Stimulated activated CD8-positive, alpha-beta memory T cell treated with anti-CD3 and anti-CD28 coated beads, Interleukin-15, amount 100 ng/mL, for 48 hours (primary cell): ENCODE results near the gene ABLIM2.

Experiments used
- DNase-seq, 2 donors: peaks; one replicate each; pipeline ENCODE4 v3.0.0-alpha.2; 2020; ENCODE audit warnings: low read depth in 2 of 2

Gene ABLIM2

GRCh38 chr4:8119877-8120276 lies 38.7 kb downstream of the ABLIM2 start:
- no peak for DNase-seq

GRCh38 chr4:8118531-8118930 lies 40.1 kb downstream of the ABLIM2 start:
- DNase-seq, result no peak

- no peak for DNase-seq
Measured at GRCh38 chr4:8118035-8118434, 40.6 kb downstream of the ABLIM2 start.

DNA sequence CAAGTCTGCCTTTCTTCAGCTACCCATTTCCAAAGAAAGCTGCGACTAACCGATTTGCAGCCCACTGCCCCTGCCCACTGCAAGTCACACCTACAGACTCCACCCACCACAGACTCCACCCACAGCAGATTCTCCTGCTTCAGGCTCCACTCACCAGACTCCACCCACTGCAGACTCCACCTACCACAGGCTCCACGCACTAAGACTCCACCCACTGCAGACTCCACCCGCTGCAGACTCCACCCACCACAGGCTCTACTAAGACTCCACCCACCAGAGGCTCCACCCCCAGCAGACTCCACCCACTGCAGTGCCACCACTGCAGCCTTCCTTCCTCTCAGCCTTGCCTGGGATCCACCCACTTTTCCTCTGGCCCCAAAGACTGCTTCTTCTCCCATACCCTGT lies 41.3 kb downstream of the ABLIM2 start:
- peak; percentile 11 to 38 for DNase-seq

DNA sequence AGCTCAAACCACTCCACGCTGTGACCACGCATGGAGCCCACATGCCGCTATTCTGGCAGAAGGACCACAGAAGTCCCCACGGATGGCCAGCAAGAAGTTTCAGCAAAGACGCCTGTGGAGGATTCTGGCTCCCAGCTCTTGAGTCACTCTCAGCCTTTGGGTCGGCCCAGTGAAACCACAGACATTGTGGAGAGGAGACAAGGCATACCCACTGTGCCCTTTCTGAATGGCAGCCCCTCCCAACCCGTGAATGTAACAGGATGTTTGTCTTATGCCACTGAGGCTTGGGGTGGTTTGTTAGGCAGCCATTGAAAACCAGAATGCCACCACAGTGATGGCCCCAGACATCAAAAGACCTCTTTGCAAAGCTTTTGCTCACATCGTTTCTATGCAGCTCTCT lies 42.7 kb downstream of the ABLIM2 start:
- no peak for DNase-seq

GRCh38 chr4:8115203-8115520 lies 43.5 kb downstream of the ABLIM2 start:
- no peak for DNase-seq

DNA sequence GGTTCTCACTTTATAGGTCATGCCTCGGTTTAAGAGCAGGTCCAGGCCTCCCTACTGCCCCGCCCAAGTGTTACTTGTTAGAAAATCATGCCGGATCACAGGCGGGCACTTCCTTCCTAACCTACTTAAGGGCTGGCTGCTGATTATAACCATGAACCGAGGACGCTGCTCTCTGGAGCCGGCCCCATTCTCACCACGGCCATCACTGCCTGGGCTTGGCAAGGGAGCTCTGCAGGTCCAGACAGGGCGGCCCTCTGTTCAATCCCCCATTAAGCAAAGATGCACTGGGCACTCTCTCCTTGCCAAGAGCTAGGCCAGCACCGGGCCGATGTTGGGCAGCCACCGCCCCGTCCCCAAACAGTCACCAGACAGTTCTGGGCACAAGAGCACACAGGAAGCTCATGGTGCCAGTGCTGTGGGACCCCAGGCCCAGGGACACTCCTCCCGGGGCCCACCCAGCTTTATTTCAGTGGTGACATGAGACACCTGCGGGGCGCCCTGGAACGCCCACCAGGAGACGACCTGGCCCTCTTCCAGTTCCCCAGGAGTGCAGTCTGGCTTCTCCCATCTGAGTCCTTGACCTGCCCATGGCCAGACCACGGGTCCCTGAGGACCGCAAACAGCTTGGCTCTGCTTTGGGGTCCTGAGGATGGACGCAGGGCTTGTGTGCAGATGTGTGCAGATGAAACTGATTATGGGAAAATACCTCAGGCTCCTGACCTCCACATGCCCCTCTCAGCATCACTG lies 44.0 kb downstream of the ABLIM2 start:
- no peak for DNase-seq

DNA sequence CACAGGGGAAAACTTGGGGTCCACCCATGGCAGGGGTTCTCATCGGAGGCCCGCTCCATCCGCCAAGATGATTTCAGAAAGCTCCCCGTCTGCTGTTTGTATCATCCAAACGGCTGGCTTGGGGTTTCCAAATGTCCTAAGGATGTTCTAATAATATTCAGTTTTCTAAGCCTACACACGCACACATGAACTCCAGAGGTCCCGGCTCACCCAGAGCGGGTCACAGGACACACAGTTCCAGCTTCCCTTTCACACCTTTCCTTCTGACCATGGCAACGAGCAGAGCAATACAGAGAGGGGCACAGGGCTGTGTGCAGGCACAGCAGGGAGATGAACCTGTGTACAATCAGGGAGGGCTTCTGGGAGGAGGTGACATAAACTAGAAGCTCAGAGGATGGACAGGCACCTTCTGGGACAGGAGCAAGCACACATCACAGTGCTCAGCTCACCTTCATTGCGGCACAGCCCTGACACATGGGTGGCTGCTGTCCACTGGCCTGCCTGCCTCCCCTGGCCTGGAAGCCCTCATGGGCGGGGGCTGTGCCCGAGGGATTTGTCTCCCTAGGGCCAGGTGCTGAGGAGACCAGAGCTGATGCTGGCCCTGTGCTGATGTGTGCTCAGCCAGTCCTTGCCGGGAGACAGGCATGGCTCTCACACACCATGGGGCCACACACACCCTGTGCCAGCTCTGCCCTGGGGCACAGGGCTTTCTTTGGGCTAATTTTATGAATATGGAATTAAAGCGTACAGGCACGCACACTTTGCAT lies 44.8 kb downstream of the ABLIM2 start:
- no peak for DNase-seq

- no peak for DNase-seq
Measured at GRCh38 chr4:8112672-8113071, 45.9 kb downstream of the ABLIM2 start.

DNA sequence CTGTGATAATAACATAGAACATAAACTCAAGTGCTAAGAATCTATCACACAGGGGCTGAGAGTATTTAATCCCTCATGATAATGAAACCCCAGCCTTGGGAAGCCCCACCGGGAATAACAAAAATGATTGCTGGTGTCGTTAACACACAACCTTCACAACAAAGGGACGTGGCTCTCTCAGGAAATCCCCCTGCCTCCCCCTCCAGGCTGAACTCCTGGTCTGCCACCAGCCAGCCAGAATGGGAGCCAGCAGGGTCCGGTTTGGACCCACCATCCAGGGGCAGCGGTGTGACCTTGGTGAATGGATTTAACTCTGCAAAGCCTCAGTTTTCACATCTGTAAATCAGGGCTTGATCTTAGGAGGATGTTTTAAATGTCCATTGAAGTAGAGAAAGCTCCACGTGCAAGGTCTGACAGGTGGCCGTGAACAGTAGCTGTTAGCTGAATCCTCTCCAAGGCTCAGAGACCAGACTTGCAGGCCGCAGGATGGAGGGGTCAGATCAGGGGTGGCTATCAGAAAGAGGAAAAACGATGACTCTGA lies 46.5 kb downstream of the ABLIM2 start:
- DNase-seq, result no peak

DNA sequence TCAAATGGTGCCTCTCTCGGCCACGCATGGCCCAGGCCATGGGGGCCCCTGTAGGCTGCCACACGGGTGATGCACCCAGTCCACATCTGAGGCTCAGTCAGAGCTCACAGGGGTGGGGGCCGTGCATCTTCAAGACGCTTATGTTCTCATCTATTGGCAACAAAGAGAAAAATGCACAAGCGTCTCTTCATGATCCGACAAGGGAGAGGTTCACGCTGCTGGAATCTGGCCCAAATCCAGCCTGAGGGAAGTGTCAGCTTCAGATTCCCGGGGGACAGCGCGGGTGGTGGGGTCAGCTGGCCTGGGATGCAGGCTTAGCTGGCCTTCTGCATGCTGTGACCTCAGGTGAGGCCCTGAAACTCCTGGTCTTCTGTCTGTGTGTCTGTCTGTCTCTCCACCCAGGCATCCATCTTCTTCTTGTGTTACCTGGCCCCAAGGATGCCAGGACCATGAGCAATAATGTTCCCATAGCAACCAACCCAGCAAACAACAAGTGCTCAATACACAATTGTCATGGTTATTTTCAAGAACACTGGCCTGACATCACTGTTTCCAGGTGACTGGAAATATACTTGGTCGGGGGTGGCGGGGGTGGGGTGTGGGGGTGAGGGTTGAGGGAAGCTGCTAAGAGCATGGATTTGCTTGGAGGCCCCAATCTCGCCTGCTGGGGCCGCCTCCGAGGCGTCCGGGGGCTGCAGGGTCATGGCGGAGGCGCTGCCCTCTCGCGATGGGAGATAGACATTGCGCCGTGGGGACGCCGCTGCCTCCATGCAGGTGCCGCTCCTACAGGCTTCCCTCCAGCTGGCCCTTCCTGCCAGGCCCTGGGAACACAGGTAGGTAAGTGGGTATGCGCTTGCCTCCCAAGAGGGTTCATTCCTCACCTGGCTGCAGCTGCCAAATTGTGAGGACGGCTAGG lies 48.3 kb downstream of the ABLIM2 start:
- peak; percentile 7 to 15 for DNase-seq

DNA sequence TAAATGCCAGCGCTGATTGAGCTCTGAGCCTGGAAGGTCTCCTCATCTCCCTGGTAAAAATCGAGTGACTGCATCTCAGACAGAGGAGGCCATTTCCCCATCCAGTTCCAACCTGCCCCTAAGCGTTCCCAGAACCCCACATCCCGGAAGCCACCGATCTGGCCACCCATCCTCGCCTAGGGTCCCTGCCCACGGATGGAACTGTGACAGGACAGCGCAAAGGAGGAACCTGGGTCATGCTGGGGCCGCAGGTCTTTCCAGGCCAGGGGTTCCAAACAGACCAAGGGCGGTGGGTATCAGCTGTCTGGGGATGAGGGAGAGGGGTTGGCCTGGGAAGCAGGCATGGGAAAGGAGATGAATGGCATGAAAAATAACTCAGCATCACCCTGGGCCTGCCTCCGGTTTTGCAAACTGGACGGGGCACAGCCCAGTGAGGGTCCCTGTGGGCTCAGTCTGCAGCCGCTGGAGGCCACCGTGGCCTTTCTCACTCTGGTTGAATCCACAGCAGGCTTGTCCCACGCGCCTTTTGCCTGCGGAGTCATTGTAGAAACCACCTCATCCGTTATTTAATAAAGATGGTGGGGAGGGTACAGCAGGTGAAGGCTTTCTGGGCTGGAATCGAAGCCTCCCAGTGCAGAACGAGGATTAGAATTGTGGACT lies 49.1 kb downstream of the ABLIM2 start:
- DNase-seq, result no peak

DNA sequence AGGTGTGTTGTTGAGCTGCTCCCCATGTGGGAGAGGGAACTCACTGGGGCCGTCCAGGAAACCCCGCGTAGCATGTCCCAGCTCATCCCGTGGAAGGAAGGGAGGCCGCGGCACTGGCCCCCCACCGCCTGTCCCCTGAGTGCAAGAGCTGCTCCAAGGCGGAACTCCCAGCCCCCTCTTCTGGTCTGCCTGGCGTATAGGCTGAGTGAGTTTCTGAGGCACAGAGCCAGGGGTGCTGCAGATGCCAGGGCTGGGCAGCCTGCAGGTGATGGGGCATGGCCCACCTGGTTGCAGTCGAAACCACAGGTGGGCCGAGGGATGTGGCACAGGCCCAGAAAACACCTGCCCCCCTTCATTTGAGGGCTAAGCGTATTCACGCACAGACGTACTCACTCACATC lies 49.6 kb downstream of the ABLIM2 start:
- no peak for DNase-seq

GRCh38 chr4:8108261-8108660 lies 50.4 kb downstream of the ABLIM2 start:
- no peak for DNase-seq

- no peak for DNase-seq
Measured at GRCh38 chr4:8107146-8107657, 51.4 kb downstream of the ABLIM2 start.

DNA sequence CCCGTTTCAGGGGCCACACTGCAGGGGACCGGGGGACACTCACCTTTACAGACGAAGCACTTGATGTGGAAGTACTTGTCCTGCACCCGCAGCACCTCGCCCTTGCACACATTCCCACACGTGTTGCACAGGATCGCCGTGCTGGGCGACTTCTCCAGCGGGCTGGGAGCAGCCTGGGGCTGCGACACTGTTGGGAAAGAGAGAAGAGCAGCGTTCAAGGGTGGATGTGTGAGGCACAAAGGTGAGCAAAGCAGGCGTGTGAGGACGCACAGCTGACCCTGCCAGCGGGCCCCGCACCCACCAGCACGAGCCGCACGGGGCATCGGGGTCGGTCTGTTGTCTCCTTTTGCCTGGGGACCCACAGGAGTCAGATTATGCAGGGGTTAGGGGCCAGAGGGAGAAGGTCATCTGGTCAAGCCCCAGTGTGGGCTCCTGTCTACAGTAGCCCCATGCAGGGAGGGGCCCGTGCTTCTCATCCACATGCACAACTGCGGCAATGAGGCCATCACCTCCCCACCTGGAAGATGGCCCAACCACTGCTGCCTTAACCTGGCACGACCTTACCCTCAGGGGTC lies 52.1 kb downstream of the ABLIM2 start:
- DNase-seq, result no peak

DNA sequence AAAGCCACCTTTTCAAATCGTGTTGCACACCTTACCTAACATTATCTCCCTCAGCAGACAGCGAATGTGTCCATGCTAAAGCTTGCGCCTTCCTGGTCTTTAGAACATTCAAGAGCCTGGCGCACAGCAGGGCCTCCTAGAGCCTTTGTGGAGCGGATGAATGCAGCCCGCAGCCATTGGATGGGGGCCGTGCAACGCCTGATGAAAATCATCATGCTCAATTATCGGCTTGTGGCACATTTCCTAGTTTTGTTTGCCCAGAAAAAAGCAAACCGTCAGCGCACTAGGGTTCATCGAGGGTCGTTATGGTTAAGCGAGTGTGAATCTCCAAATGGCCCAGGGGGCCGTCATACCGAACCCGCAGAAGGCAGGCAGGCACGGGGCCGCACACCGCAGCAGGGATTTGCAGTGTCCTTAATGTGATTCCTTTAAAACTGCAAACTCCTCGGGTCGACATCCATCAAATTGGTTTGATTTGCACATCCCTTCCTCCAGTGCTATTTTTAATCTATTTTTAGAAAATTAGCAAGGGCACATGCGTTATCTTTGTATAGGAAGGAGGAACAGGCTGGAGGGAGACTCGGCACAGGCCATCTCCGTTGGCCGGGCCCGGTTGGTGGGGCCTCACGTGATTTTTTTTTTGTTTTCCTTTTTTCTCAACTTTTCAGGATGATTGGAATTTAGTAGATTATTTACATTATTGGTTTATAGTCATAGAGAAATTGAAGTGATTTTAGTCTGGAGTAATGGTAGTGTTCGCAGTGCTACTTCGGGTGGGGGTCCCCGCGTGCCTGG lies 53.1 kb downstream of the ABLIM2 start:
- no peak for DNase-seq

- no peak for DNase-seq
Measured at GRCh38 chr4:8104491-8105305, 53.9 kb downstream of the ABLIM2 start.
